ENCODE results near the gene ARHGAP26. TPM values are rescaled to one million over a fixed set of nuclear protein-coding genes. Genes with fewer than 3 reads are reported as not detected.

The ARHGAP26 gene
- total RNA-seq, 2 donors from 2014 or later: 21.3 to 22.7 TPM

GRCh38 chr5:143065185-143065965 lies 295.2 kb downstream of the ARHGAP26 start:
- peaks cover 11% of the 10 kb centered on the region for H3K36me3 Mint-ChIP-seq (ENCODE audit: low read depth)
- H3K4me1 Mint-ChIP-seq: peaks cover 4% of the 10 kb centered on the region
- H3K27me3 Mint-ChIP-seq: no peaks in the 10 kb centered on the region
- no peak overlapping the region for H3K27ac Mint-ChIP-seq
- ATAC-seq (no peak), DNase-seq (no peak)
- H3K9me3 ChIP-seq (ENCODE audit: control insufficient read depth, low read length, poor library complexity, severe bottlenecking): no peaks in the 10 kb centered on the region
- H3K4me3 Mint-ChIP-seq: no peak overlapping the region

GRCh38 chr5:143065996-143066522 lies 295.9 kb downstream of the ARHGAP26 start:
- ATAC-seq: no peak
- H3K4me3 Mint-ChIP-seq: no peak overlapping the region

GRCh38 chr5:143066556-143067281 lies 296.5 kb downstream of the ARHGAP26 start:
- ATAC-seq: no peak
- Mint-ChIP-seq H3K27me3 (no peaks in the 10 kb centered on the region), H3K27ac (no peak overlapping the region), H3K36me3 (ENCODE audit: low read depth) (peaks cover 8% of the 10 kb centered on the region), H3K4me1 (peaks cover 4% of the 10 kb centered on the region), H3K4me3 (no peak overlapping the region)
- no peaks in the 10 kb centered on the region for H3K9me3 ChIP-seq (ENCODE audit: control insufficient read depth, low read length, poor library complexity, severe bottlenecking)
- DNase-seq: no peak

More at GRCh38 chr5:143065996-143066522, 295.9 kb downstream of the ARHGAP26 start:
- H3K36me3 Mint-ChIP-seq (ENCODE audit: low read depth): peaks cover 8% of the 10 kb centered on the region
- peaks cover 4% of the 10 kb centered on the region for H3K4me1 Mint-ChIP-seq
- no peaks in the 10 kb centered on the region for H3K9me3 ChIP-seq (ENCODE audit: control insufficient read depth, low read length, poor library complexity, severe bottlenecking)
- no peaks in the 10 kb centered on the region for H3K27me3 Mint-ChIP-seq
- no peak overlapping the region for H3K27ac Mint-ChIP-seq
- DNase-seq: no peak

- no peaks in the 10 kb centered on the region for H3K27me3 Mint-ChIP-seq
- no peaks in the 10 kb centered on the region for H3K9me3 ChIP-seq (ENCODE audit: control insufficient read depth, low read length, poor library complexity, severe bottlenecking)
- peaks cover 4% of the 10 kb centered on the region for H3K36me3 Mint-ChIP-seq (ENCODE audit: low read depth)
- H3K4me3 Mint-ChIP-seq: no peak overlapping the region
- peaks cover 4% of the 10 kb centered on the region for H3K4me1 Mint-ChIP-seq
- ATAC-seq (no peak), DNase-seq (no peak)
- no peak overlapping the region for H3K27ac Mint-ChIP-seq
Measured at GRCh38 chr5:143068712-143069111, 298.5 kb downstream of the ARHGAP26 start.

- no peaks in the 10 kb centered on the region for H3K4me1 Mint-ChIP-seq
- ATAC-seq (no peak), DNase-seq (no peak)
- no peak overlapping the region for H3K27ac Mint-ChIP-seq
- H3K4me3 Mint-ChIP-seq: no peak overlapping the region
- peaks cover 3% of the 10 kb centered on the region for H3K36me3 Mint-ChIP-seq (ENCODE audit: low read depth)
- H3K27me3 Mint-ChIP-seq: no peaks in the 10 kb centered on the region
- H3K9me3 ChIP-seq (ENCODE audit: control insufficient read depth, low read length, poor library complexity, severe bottlenecking): no peaks in the 10 kb centered on the region
Measured at GRCh38 chr5:143071927-143072326, 301.8 kb downstream of the ARHGAP26 start.

GRCh38 chr5:143072734-143073133 lies 302.6 kb downstream of the ARHGAP26 start:
- no peak for DNase-seq
- no peak for ATAC-seq
- H3K9me3 ChIP-seq (ENCODE audit: control insufficient read depth, low read length, poor library complexity, severe bottlenecking): no peaks in the 10 kb centered on the region
- Mint-ChIP-seq H3K36me3 (ENCODE audit: low read depth) (peaks cover 3% of the 10 kb centered on the region), H3K4me3 (no peak overlapping the region), H3K4me1 (no peaks in the 10 kb centered on the region), H3K27ac (no peak overlapping the region), H3K27me3 (no peaks in the 10 kb centered on the region)

GRCh38 chr5:143073766-143074165 lies 303.6 kb downstream of the ARHGAP26 start:
- DNase-seq (no peak), ATAC-seq (no peak)
- Mint-ChIP-seq H3K4me1 (no peaks in the 10 kb centered on the region), H3K4me3 (no peak overlapping the region), H3K36me3 (ENCODE audit: low read depth) (no peaks in the 10 kb centered on the region), H3K27ac (no peak overlapping the region), H3K27me3 (no peaks in the 10 kb centered on the region)
- H3K9me3 ChIP-seq (ENCODE audit: control insufficient read depth, low read length, poor library complexity, severe bottlenecking): no peaks in the 10 kb centered on the region

DNA sequence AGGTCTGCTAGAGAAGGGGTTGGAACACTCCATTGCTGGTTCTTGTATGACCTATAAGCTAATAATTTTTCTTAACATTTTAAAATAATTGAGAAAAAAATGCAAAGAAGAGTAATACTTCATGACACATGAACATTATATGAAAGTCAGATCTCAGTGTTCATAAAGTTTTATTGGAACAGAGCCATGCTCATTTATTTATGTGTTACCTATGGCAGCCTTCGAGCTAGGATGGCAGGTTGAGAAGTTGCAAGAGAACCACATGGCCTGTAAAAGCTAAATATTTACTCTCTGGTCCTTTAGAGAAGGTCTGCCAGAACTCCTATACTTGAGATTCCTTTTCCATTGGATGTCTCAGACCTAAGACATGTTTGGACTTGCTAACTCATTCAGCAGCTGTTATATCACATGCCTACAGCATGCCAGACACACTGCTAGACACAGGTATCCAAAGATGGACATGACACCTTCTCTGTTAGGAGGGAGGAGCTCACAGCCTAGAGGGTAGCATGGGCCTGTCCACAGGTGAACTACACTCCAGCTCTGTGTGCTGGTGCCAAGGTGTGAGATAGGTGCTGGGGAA lies 304.3 kb downstream of the ARHGAP26 start:
- DNase-seq (no peak), ATAC-seq (no peak)
- Mint-ChIP-seq H3K27me3 (no peaks in the 10 kb centered on the region), H3K36me3 (ENCODE audit: low read depth) (no peaks in the 10 kb centered on the region), H3K27ac (no peak overlapping the region), H3K4me3 (no peak overlapping the region), H3K4me1 (no peaks in the 10 kb centered on the region)
- H3K9me3 ChIP-seq (ENCODE audit: control insufficient read depth, low read length, poor library complexity, severe bottlenecking): no peaks in the 10 kb centered on the region

DNA sequence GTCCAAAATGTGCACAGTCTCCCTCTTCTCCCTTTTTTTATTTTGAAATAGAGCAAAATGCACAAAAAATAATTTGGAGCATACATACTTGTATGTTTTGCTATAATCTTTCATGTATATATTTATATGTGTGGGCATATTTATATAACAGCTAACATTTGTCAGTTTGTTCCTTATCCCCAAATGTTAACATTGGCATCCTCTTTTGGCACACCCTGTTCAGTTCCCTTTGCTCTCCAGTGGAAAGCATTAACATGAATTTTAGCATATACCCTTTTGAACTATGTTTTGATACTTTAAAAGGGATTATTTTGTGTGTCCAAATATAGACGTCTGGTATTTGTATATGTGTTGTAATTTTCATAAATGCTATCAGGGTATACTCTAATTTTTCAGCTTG lies 306.2 kb downstream of the ARHGAP26 start:
- no peak for ATAC-seq
- no peak for DNase-seq
- no peaks in the 10 kb centered on the region for H3K9me3 ChIP-seq (ENCODE audit: control insufficient read depth, low read length, poor library complexity, severe bottlenecking)
- H3K27me3 Mint-ChIP-seq: no peaks in the 10 kb centered on the region
- H3K4me1 Mint-ChIP-seq: no peaks in the 10 kb centered on the region
- H3K36me3 Mint-ChIP-seq (ENCODE audit: low read depth): no peaks in the 10 kb centered on the region
- peak overlapping the region; percentile 8 for H3K27ac Mint-ChIP-seq
- H3K4me3 Mint-ChIP-seq: no peak overlapping the region

GRCh38 chr5:143077453-143078103 lies 307.4 kb downstream of the ARHGAP26 start:
- Mint-ChIP-seq H3K4me1 (no peaks in the 10 kb centered on the region), H3K27me3 (no peaks in the 10 kb centered on the region), H3K36me3 (ENCODE audit: low read depth) (no peaks in the 10 kb centered on the region), H3K4me3 (no peak overlapping the region), H3K27ac (peak overlapping the region; percentile 8)
- DNase-seq: no peak
- no peak for ATAC-seq
- H3K9me3 ChIP-seq (ENCODE audit: control insufficient read depth, low read length, poor library complexity, severe bottlenecking): no peaks in the 10 kb centered on the region

DNA sequence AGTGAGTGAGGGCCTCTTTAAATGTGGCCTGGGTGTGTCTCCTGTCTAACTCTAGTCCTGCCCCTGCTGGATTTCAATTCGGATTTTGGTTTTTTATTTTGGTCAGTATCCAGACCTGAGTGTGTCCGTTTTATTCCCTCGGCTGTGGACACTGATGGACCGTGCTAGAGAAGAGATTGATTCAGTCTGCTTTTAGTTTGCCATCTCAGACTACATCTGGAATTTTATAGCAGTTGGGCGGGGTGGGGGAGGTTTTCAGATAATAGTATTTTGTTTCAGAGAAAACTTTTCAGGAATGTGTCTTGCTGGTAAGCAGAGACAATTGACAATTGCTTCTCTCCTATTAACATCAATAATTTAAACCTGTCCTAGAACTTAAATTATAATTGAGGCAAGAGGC lies 308.1 kb downstream of the ARHGAP26 start:
- no peak overlapping the region for H3K4me3 Mint-ChIP-seq
- H3K36me3 Mint-ChIP-seq (ENCODE audit: low read depth): no peaks in the 10 kb centered on the region

DNA sequence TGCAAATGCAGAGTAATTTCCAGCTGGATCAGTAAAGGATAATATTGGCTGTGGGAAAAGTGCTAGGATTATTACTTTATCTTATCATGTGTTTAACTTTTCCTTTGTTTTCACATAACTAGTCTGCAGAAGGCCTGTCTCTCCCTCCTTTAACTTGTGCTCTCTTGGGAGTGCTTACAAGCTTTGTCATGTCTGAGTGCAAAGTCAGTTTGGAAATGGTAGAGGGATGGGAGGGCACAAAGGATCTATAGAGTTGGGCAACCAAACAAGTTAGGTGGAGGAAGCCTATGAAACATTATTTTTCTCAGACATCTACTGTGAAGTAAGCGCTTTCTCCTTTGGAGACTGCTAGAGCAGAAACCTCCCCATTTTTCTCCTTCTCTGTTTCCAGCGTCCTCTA lies 308.8 kb downstream of the ARHGAP26 start:
- no peak overlapping the region for H3K27ac Mint-ChIP-seq
- no peaks in the 10 kb centered on the region for H3K36me3 Mint-ChIP-seq (ENCODE audit: low read depth)
- H3K4me1 Mint-ChIP-seq: no peaks in the 10 kb centered on the region
- no peak overlapping the region for H3K4me3 Mint-ChIP-seq
- no peak for DNase-seq
- no peaks in the 10 kb centered on the region for H3K9me3 ChIP-seq (ENCODE audit: control insufficient read depth, low read length, poor library complexity, severe bottlenecking)
- no peak for ATAC-seq
- no peaks in the 10 kb centered on the region for H3K27me3 Mint-ChIP-seq

More for the DNA sequence above, 308.1 kb downstream of the ARHGAP26 start:
- DNase-seq: no peak
- H3K27me3 Mint-ChIP-seq: no peaks in the 10 kb centered on the region
- ATAC-seq: no peak
- H3K27ac Mint-ChIP-seq: no peak overlapping the region
- H3K4me1 Mint-ChIP-seq: no peaks in the 10 kb centered on the region
- no peaks in the 10 kb centered on the region for H3K9me3 ChIP-seq (ENCODE audit: control insufficient read depth, low read length, poor library complexity, severe bottlenecking)

DNA sequence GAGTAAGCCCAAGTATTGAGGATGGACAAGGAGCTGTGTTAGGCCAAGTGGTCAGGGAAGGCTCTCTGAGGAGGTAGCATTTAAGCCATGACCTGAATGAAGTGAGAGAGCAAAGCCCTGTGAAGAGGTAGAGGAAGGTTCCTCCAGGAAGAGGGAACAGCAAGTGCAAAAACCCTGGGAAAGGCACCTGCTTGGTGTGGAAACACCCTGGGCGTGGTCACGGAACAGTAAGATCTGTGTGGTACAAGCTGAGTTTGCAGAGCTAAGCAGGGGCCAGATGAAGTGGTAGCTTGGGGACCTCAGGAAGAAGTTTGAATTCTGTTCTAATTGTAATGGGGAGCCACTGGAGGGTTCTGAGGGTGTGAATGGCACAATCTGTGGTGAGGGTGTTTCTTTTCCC lies 310.2 kb downstream of the ARHGAP26 start:
- no peak overlapping the region for H3K4me3 Mint-ChIP-seq
- DNase-seq (no peak), ATAC-seq (no peak)
- H3K27me3 Mint-ChIP-seq: no peaks in the 10 kb centered on the region
- H3K27ac Mint-ChIP-seq: no peak overlapping the region
- no peaks in the 10 kb centered on the region for H3K9me3 ChIP-seq (ENCODE audit: control insufficient read depth, low read length, poor library complexity, severe bottlenecking)
- no peaks in the 10 kb centered on the region for H3K36me3 Mint-ChIP-seq (ENCODE audit: low read depth)
- H3K4me1 Mint-ChIP-seq: no peaks in the 10 kb centered on the region
